Measurements from ENCODE around the gene STRBP. TPM values are rescaled to one million over a fixed set of nuclear protein-coding genes. Genes with fewer than 3 reads are reported as not detected.

STRBP gene
- total RNA-seq, 1 experiment from 2014 or later = 74.0 TPM

- Histone ChIP-seq H3K27ac (ENCODE audit: insufficient read length, low read depth, low read length) (no peak overlapping the region), H2BK20ac (ENCODE audit: low read depth, low read length, poor library complexity, severe bottlenecking) (no peak overlapping the region), H3K56ac (ENCODE audit: insufficient read length, low read depth, low read length) (no peak overlapping the region), H2BK12ac (ENCODE audit: insufficient read length, low read depth, low read length) (no peak overlapping the region), H3K23me2 (ENCODE audit: insufficient read length, low read depth, low read length, poor library complexity, severe bottlenecking) (no peaks in the 10 kb centered on the region), H3K9ac (ENCODE audit: extremely low read depth, insufficient read length, low read length) (no peak overlapping the region), H3K79me1 (ENCODE audit: insufficient read depth, low read depth, low read length, poor library complexity, severe bottlenecking) (no peaks in the 10 kb centered on the region), H3K4me2 (ENCODE audit: insufficient read depth, insufficient read length, low read length) (no peak overlapping the region), H4K5ac (ENCODE audit: insufficient read length, low read depth, low read length) (no peak overlapping the region), H3K4ac (ENCODE audit: low read depth, low read length) (no peak overlapping the region), H3T11ph (ENCODE audit: low read length) (no peak overlapping the region), H2BK120ac (ENCODE audit: low read depth, low read length, poor library complexity, severe bottlenecking) (no peak overlapping the region), H3K14ac (ENCODE audit: insufficient read depth, low read length) (no peak overlapping the region), H3K18ac (ENCODE audit: insufficient read length, low read depth, low read length) (no peak overlapping the region), H3K27me3 (ENCODE audit: insufficient read depth, low read length) (no peaks in the 10 kb centered on the region), H4K20me1 (ENCODE audit: control insufficient read depth, insufficient read depth, insufficient read length) (no peaks in the 10 kb centered on the region), H3K9me3 (ENCODE audit: control insufficient read depth, low read depth, low read length) (no peaks in the 10 kb centered on the region), H4K91ac (ENCODE audit: insufficient read length, low read depth, low read length) (no peak overlapping the region), H2AFZ (ENCODE audit: low read length) (no peak overlapping the region), H2BK15ac (ENCODE audit: low read depth, low read length) (no peak overlapping the region), H3K4me1 (ENCODE audit: insufficient read depth, low read length) (no peaks in the 10 kb centered on the region), H2BK5ac (ENCODE audit: insufficient read length, low read length) (no peak overlapping the region), H2AK5ac (ENCODE audit: insufficient read length, low read length) (no peak overlapping the region), H3K23ac (ENCODE audit: insufficient read length, low read depth, low read length) (no peak overlapping the region), H3K79me2 (ENCODE audit: insufficient read depth, low read length) (no peaks in the 10 kb centered on the region), H4K8ac (replicated peaks; ENCODE audit: insufficient read length, low read depth, low read length) (no peak overlapping the region)
- H3K27me3 Mint-ChIP-seq (ENCODE audit: low read depth) = no peaks in the 10 kb centered on the region
- peak overlapping the region in 2 of 3 experiments; percentile 16 to 75; a peak in 3 of 7 replicates for H3K27ac Mint-ChIP-seq
- DNase-seq = no peak
- no peaks in the 10 kb centered on the region for H3K4me1 Mint-ChIP-seq
- H3K4me3 Mint-ChIP-seq = no peak overlapping the region
- WGBS (ENCODE audit: extremely low coverage, insufficient read length, low lambda C conversion rate) = no CpG with 5 or more reads among the region's 8 CpGs
- no peak for TF ChIP-seq CTCF (conservative IDR thresholded peaks at IDR 0.05)
- H3K36me3 Mint-ChIP-seq (ENCODE audit: insufficient read depth in 1 of 3, low read depth in 3 of 3) = peaks cover 20 to 65% (median 56%) of the 10 kb centered on the region in 3 experiments; a peak in 6 of 7 replicates
- no peaks in the 10 kb centered on the region for H3K9me3 Mint-ChIP-seq
Measured at GRCh38 chr9:123090198-123090896, 178.0 kb downstream of the STRBP start.
